Endometrial microvascular endothelial cells (primary cell): ENCODE measurements around the gene ZBTB7C. TPM values are rescaled to one million over a fixed set of nuclear protein-coding genes. Genes with fewer than 3 reads are reported as not detected.

Experiments
- in situ Hi-C: cut with HindIII; loops from 2 replicates; pipeline ENCODE4 v1.10.0; 2017; ENCODE audit warnings: low sequenced_read_pairs, low pct_unique_long_range_greater_than_20kb; ENCODE audit errors: inconsistent ontology term
- total RNA-seq: library from RNA; depleted of rRNA; stranded (reverse); fragments of >200 nt; gene quantifications from one replicate; pipeline ENCODE4 v1.2.3, GENCODE V29; 2015; ENCODE audit errors: inconsistent ontology term

Gene ZBTB7C
- total RNA-seq, 1 donor from 2014 or later = not detected

GRCh38 chr18:48074929-48075706 lies 334.1 kb downstream of the ZBTB7C start:
- in situ Hi-C loops = no loop called here

GRCh38 chr18:48073211-48073930 lies 335.8 kb downstream of the ZBTB7C start:
- in situ Hi-C loops = no loop called here

GRCh38 chr18:48072428-48073204 lies 336.6 kb downstream of the ZBTB7C start:
- in situ Hi-C loops = no loop called here

GRCh38 chr18:48068916-48069445 lies 340.2 kb downstream of the ZBTB7C start:
- in situ Hi-C loops = no loop called here

- in situ Hi-C loops = no loop called here
Measured at GRCh38 chr18:48066225-48066652, 342.9 kb downstream of the ZBTB7C start.

GRCh38 chr18:48065601-48065995 lies 343.6 kb downstream of the ZBTB7C start:
- in situ Hi-C loops = no loop called here

- in situ Hi-C loops = no loop called here
Measured at GRCh38 chr18:48064978-48065600, 344.1 kb downstream of the ZBTB7C start.

GRCh38 chr18:48061781-48062570 lies 347.2 kb downstream of the ZBTB7C start:
- in situ Hi-C loops = no loop called here

- in situ Hi-C loops = no loop called here
Measured at GRCh38 chr18:48060970-48061369, 348.2 kb downstream of the ZBTB7C start.

- in situ Hi-C loops = no loop called here
Measured at GRCh38 chr18:48060346-48060745, 348.8 kb downstream of the ZBTB7C start.

- in situ Hi-C loops = no loop called here
Measured at GRCh38 chr18:48059455-48060010, 349.6 kb downstream of the ZBTB7C start.

- in situ Hi-C loops = no loop called here
Measured at GRCh38 chr18:48058486-48058885, 350.7 kb downstream of the ZBTB7C start.

GRCh38 chr18:48057018-48057417 lies 352.2 kb downstream of the ZBTB7C start:
- in situ Hi-C loops = no loop called here

- in situ Hi-C loops = no loop called here
Measured at GRCh38 chr18:48055351-48055750, 353.8 kb downstream of the ZBTB7C start.

- in situ Hi-C loops = no loop called here
Measured at GRCh38 chr18:48053881-48054816, 355.0 kb downstream of the ZBTB7C start.

- in situ Hi-C loops = no loop called here
Measured at GRCh38 chr18:48052842-48053241, 356.3 kb downstream of the ZBTB7C start.
